ENCODE data around the gene LRIT1. TPM values are rescaled to one million over a fixed set of nuclear protein-coding genes. Genes with fewer than 3 reads are reported as not detected.

Gene LRIT1
- total RNA-seq, 1 experiment from 2014 or later: not detected

DNA sequence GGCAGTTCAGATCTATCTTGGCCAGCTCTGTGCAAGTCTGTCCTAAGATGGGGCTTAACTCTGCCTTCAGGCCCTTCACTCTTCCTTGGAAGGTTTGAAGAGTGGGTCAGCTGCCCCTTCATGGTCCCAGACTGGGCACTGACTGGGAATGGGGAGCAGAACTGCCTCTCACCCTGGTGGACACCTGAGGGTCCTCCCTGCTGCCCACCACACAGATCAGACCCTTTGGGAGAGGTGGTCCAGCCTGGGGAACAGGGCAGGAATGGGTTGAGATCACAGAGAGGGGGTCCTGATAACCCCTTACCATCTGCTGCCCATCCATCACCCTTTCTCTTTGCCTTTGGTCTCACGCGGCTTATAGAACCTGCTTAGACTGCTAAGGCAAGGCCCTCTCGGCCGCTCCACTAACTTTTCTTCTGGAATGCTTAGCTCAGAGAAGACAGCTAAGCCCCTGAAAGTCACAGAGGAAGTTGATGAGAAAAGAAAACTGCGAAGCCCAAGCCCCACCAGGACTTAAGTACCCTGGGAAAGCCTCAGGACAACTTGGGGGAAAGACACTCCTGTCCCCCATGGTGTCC, 47.4 kb downstream of the LRIT1 start:
- no peak for DNase-seq (ENCODE audit: low spot score)

DNA sequence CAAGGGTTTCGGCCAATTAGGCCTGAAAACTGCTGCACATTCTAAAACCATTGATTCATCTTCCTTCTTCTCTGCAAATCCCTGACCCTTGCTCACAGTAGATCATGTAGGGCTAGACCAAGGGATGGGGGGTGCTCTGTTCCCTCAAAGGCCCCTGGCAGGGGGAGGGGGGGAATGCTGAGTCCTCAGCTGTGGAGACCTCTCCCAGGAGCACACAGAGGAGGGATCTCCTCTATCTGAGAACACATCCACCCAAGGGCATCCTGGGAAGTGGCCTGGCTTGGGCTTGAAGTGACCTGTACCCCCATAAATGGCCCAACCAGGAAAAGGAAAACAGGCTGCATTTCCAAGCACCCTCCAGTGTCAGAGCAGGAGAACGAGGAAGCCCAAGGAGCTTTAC, 48.0 kb downstream of the LRIT1 start:
- DNase-seq (ENCODE audit: low spot score): no peak

DNA sequence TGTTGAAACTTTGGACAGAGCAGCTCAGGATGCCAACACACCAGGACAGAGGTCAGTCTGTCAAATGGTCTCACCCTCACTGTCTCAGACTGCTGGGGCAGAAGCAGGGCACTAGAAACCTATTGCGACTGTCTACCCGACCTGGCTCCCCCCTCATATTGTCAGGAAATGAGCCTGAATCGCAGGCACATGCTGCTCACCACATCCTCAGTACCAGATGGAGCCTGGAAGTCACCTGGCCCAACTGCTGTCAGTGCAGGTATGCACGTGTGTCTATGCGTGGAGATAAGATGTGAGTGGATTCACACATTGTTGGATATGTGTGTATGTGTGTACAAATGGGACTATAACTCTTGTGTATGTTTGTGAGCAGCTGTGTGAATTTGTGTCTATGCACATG, 50.2 kb downstream of the LRIT1 start:
- no peak for DNase-seq (ENCODE audit: low spot score)

DNA sequence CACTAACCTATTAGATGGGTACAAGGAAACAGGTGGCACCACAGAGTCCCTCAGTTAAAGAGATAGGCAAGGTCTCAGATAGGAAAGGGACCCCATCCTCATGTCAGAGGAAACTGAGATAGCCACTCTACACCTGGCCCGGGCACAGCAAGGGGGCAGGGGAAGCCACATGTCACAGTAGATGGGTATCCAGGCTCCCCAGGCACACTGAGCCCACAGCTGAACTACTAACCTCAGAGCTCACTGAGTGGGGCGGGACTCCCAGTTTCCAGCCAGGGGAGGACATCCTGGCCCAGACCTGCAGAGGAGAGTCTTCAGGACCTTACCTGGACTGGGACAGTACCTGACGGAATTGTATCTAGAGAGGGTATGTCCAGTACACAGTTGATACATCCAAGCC, 50.7 kb downstream of the LRIT1 start:
- DNase-seq (ENCODE audit: low spot score): no peak

DNA sequence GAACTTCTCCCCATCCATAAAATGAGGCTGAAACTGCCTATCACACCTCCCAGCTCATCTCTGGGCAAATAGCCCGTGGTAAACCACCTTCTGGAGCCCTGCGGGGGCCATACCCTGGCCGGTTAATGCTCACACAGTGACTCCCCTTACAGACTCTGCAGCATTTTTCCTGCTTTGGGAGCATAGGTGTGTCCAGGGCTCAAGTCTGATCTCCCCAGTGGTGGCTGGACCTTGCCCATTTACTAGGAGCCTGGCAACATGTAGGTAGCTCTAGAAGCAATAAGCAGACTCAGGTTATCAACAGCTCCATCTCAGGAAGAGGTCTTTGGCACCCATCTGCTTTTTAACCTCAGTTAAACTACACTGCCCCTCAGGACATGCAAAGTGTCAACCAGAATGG, 52.5 kb downstream of the LRIT1 start:
- DNase-seq (ENCODE audit: low spot score): no peak

- no peak for DNase-seq (ENCODE audit: low spot score)
These were observed 55.7 kb downstream of the LRIT1 start for GRCh38 chr10:84185526-84186175.

GRCh38 chr10:84184517-84184916, 56.8 kb downstream of the LRIT1 start:
- no peak for DNase-seq (ENCODE audit: low spot score)

GRCh38 chr10:84181631-84182030, 59.7 kb downstream of the LRIT1 start:
- no peak for DNase-seq (ENCODE audit: low spot score)

Other genes with a start within 250 kb of the LRIT1 start
- 260 TPM in 2 replicates for gene GHITM, start 102.0 kb downstream of the LRIT1 start, total RNA-seq (2014; rRNA removed; shearing (Covaris generic))
- not detected in 2 replicates for gene GPR15LG, start 67.7 kb downstream of the LRIT1 start, total RNA-seq (2014; rRNA removed; shearing (Covaris generic))
- gene CDHR1, start 47.0 kb downstream of the LRIT1 start, total RNA-seq (2014; rRNA removed; shearing (Covaris generic)): 0.29 and 0.37 TPM in 2 replicates
- gene LRIT2, start 16.0 kb downstream of the LRIT1 start, total RNA-seq (2014; rRNA removed; shearing (Covaris generic)): not detected in 2 replicates
- gene RGR, start 3.5 kb upstream of the LRIT1 start, total RNA-seq (2014; rRNA removed; shearing (Covaris generic)): not detected in 2 replicates
- gene CCSER2, start 87.0 kb upstream of the LRIT1 start, total RNA-seq (2014; rRNA removed; shearing (Covaris generic)): 8.2 and 16.1 TPM in 2 replicates

All from H4 (cell line).